Transverse colon (tissue), 4 donors: Measurements from ENCODE around the gene FAM186B. TPM values are rescaled to one million over a fixed set of nuclear protein-coding genes. Genes with fewer than 3 reads are reported as not detected.

Experiments
- DNase-seq: peaks from one replicate; pipeline ENCODE4 v3.0.0-alpha.2; 2019
- H3K27ac ChIP-seq, 4 donors: fragments of 200-600 bp; sonication (generic); 2 replicates each; pipeline ENCODE4 v1.5.1; 2016 to 2018; ENCODE audit warnings: inconsistent platforms in 4 of 4
- H3K27me3 ChIP-seq: fragments of 200-600 bp; sonication (generic); 2 replicates; pipeline ENCODE4 v1.5.1; 2017; ENCODE audit warnings: inconsistent platforms
- H3K36me3 ChIP-seq, 4 donors: fragments of 200-600 bp; sonication (generic); 2 replicates each; pipeline ENCODE4 v1.5.1; 2017 to 2019; ENCODE audit warnings: inconsistent platforms in 4 of 4
- H3K4me1 ChIP-seq, 4 donors: fragments of 200-600 bp; sonication (generic); 2 replicates each; pipeline ENCODE4 v1.5.1; 2017 to 2020; ENCODE audit warnings: inconsistent platforms in 4 of 4
- H3K4me3 ChIP-seq, 4 donors: fragments of 200-600 bp; sonication (generic); 1 replicate in 1 of 4; 2 replicates in 3 of 4; pipeline versions ENCODE4 v1.5.1 to v1.6.1; 2017 to 2019; ENCODE audit warnings: inconsistent platforms in 4 of 4
- H3K9me3 ChIP-seq, 2 donors: fragments of 200-600 bp; sonication (generic); 2 replicates each; pipeline ENCODE4 v1.5.1; 2017 to 2019; ENCODE audit warnings: inconsistent platforms in 2 of 2
- EP300 ChIP-seq: sonication (generic); formaldehyde crosslinking; IDR thresholded peaks from one replicate; pipeline ENCODE4 v1.6.1; 2017; ENCODE audit warnings: antibody characterized with exemption, low read depth
- POLR2A ChIP-seq: fragments of 450-650 bp; IDR thresholded peaks from one replicate; pipeline ENCODE4 v1.6.1; 2016; ENCODE audit warnings: antibody characterized with exemption, mild to moderate bottlenecking, moderate library complexity
- POLR2AphosphoS5 ChIP-seq, 3 donors: sonication (generic); formaldehyde crosslinking; IDR thresholded peaks; one replicate each; pipeline ENCODE4 v1.6.1; 2016; ENCODE audit warnings: antibody characterized with exemption in 3 of 3
- WGBS, 2 donors: methylation state at CpG; one replicate each; pipeline ENCODE4 v1.1.5; 2018; ENCODE audit warnings: low coverage in 1 of 2; 5-methylcytosine and 5-hydroxymethylcytosine counted together
- in situ Hi-C, 4 donors: fragments of 200-750 bp; cut with MboI; loops; one replicate each; pipeline versions ENCODE4 v1.15.0 to v1.15.1; 2017; ENCODE audit warnings: low sequenced_read_pairs in 3 of 4, low pct_ligation_motif_present in 1 of 4, low pct_unique_long_range_greater_than_20kb in 1 of 4
- intact Hi-C: fragments of 100-400 bp; cut with DNase I; formaldehyde crosslinking; loops from one replicate; pipeline ENCODE4 v1.15.1; 2023; ENCODE audit warnings: low total_unique reads
- total RNA-seq, 4 donors: library from RNA; depleted of rRNA; stranded (reverse); fragments of >200 nt; gene quantifications; one replicate each; pipeline ENCODE4 v1.1.0, GENCODE V29; 2016
- TF ChIP-seq, protein P1 (sequence below), 5 experiments: fragments of 200-600 bp in 3 of 5; fragments of 450-650 bp in 2 of 5; sonication (generic) in 3 of 5; IDR thresholded peaks; 1 replicate in 2 of 5; 2 replicates in 3 of 5; pipeline ENCODE4 v1.5.1; 2016 to 2017; ENCODE audit warnings: antibody characterized with exemption in 5 of 5, inconsistent platforms in 3 of 5, mild to moderate bottlenecking in 2 of 5, moderate library complexity in 1 of 5

FAM186B gene
- total RNA-seq, 4 donors from 2014 or later: 0.14 to 0.64 TPM; not detected in 2

- DNase-seq: no peak
- WGBS, 2 donors: 93% methylated on average over 8 of the region's 8 CpGs; no CpG with 5 or more reads in 1 of the 2 donors
- no peaks in the 10 kb centered on the region for H3K36me3 ChIP-seq
- intact Hi-C loops (no loop called here), in situ Hi-C loops (no loop called here)
- H3K4me1 ChIP-seq: peaks cover 0 to 10% (median 8%) of the 10 kb centered on the region in 4 donors
- TF ChIP-seq POLR2AphosphoS5 (IDR thresholded peaks at IDR 0.05) (no peak), EP300 (no peak), POLR2A (no peak)
- TF ChIP-seq, protein P1, sequence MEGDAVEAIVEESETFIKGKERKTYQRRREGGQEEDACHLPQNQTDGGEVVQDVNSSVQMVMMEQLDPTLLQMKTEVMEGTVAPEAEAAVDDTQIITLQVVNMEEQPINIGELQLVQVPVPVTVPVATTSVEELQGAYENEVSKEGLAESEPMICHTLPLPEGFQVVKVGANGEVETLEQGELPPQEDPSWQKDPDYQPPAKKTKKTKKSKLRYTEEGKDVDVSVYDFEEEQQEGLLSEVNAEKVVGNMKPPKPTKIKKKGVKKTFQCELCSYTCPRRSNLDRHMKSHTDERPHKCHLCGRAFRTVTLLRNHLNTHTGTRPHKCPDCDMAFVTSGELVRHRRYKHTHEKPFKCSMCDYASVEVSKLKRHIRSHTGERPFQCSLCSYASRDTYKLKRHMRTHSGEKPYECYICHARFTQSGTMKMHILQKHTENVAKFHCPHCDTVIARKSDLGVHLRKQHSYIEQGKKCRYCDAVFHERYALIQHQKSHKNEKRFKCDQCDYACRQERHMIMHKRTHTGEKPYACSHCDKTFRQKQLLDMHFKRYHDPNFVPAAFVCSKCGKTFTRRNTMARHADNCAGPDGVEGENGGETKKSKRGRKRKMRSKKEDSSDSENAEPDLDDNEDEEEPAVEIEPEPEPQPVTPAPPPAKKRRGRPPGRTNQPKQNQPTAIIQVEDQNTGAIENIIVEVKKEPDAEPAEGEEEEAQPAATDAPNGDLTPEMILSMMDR (IDR thresholded peaks at IDR 0.05): no peak
- H3K4me3 ChIP-seq: no peak overlapping the region
- no peaks in the 10 kb centered on the region for H3K27me3 ChIP-seq
- H3K27ac ChIP-seq: no peak overlapping the region
- no peaks in the 10 kb centered on the region for H3K9me3 ChIP-seq
These were observed 27.7 kb upstream of the FAM186B start for GRCh38 chr12:49632986-49633702.

- in situ Hi-C loops (no loop called here), intact Hi-C loops (no loop called here)
- H3K4me1 ChIP-seq: peaks cover 0 to 10% (median 7%) of the 10 kb centered on the region in 4 donors
- H3K9me3 ChIP-seq: no peaks in the 10 kb centered on the region
- H3K27ac ChIP-seq: no peak overlapping the region
- no peak overlapping the region for H3K4me3 ChIP-seq
- H3K36me3 ChIP-seq: no peaks in the 10 kb centered on the region
- DNase-seq: no peak
- TF ChIP-seq POLR2A (no peak), EP300 (no peak), POLR2AphosphoS5 (IDR thresholded peaks at IDR 0.05) (no peak)
- TF ChIP-seq, protein P1 (IDR thresholded peaks at IDR 0.05): no peak
- no peaks in the 10 kb centered on the region for H3K27me3 ChIP-seq
- 97 to 100% methylated on average over 1 to 8 of the region's 9 CpGs for WGBS, 2 donors
These were observed 27.0 kb upstream of the FAM186B start for GRCh38 chr12:49632401-49632800.

- no peak overlapping the region for H3K27ac ChIP-seq
- H3K4me3 ChIP-seq: no peak overlapping the region
- no peak for TF ChIP-seq EP300
- TF ChIP-seq, protein P1 (IDR thresholded peaks at IDR 0.05): no peak
- TF ChIP-seq POLR2A: no peak
- 88% methylated on average over 6 of the region's 6 CpGs; no CpG with 5 or more reads in 1 of the 2 donors for WGBS, 2 donors
- no peaks in the 10 kb centered on the region for H3K9me3 ChIP-seq
- H3K36me3 ChIP-seq: no peaks in the 10 kb centered on the region
- H3K4me1 ChIP-seq: peaks cover 0 to 1% (median under 1%) of the 10 kb centered on the region in 4 donors
- intact Hi-C loops (no loop called here), in situ Hi-C loops (no loop called here)
- DNase-seq: no peak
- H3K27me3 ChIP-seq: no peaks in the 10 kb centered on the region
These were observed 26.0 kb upstream of the FAM186B start for GRCh38 chr12:49631336-49631907.

GRCh38 chr12:49627752-49628360, 22.4 kb upstream of the FAM186B start:
- intact Hi-C loops (no loop called here), in situ Hi-C loops (no loop called here)
- Histone ChIP-seq H3K4me1 (peaks cover 0 to 8% (median 3%) of the 10 kb centered on the region in 4 donors), H3K27me3 (no peaks in the 10 kb centered on the region), H3K4me3 (no peak overlapping the region), H3K27ac (no peak overlapping the region), H3K36me3 (no peaks in the 10 kb centered on the region), H3K9me3 (no peaks in the 10 kb centered on the region)
- TF ChIP-seq, protein P1 (IDR thresholded peaks at IDR 0.05): no peak
- no peak for TF ChIP-seq POLR2A
- no peak for TF ChIP-seq EP300
- no peak for TF ChIP-seq POLR2AphosphoS5 (IDR thresholded peaks at IDR 0.05)
- 33 to 85% methylated on average over 1 to 3 of the region's 3 CpGs for WGBS, 2 donors
- no peak for DNase-seq
